Esophagus squamous epithelium (tissue), 5 donors: ENCODE data around the gene THBS2. TPM values are rescaled to one million over a fixed set of nuclear protein-coding genes. Genes with fewer than 3 reads are reported as not detected.
A peak's percentile ranks its signal among the peaks of the same experiment; 100 is the strongest.

Experiments
- DNase-seq: peaks from one replicate; lab custom pipeline; 2025; lab: John Stamatoyannopoulos, UW
- H3K27ac ChIP-seq, 4 donors: fragments of 200-600 bp; sonication (generic); one replicate each; pipeline ENCODE4 v1.5.1; 2016 to 2019; ENCODE audit warnings: mild to moderate bottlenecking in 1 of 4
- H3K27me3 ChIP-seq, 4 donors: fragments of 200-600 bp; sonication (generic); 1 replicate in 3 of 4; 2 replicates in 1 of 4; pipeline versions ENCODE4 v1.5.1 to v1.6.0; 2017 to 2021; ENCODE audit warnings: antibody characterized with exemption in 1 of 4
- H3K36me3 ChIP-seq, 3 donors: fragments of 200-600 bp; sonication (generic); one replicate each; pipeline ENCODE4 v1.5.1; 2016 to 2019
- H3K4me1 ChIP-seq, 3 donors: fragments of 200-600 bp; sonication (generic); one replicate each; pipeline ENCODE4 v1.5.1; 2017 to 2019
- H3K4me3 ChIP-seq, 4 donors: fragments of 200-600 bp; sonication (generic); 1 replicate in 3 of 4; 2 replicates in 1 of 4; pipeline ENCODE4 v1.5.1; 2016 to 2019; ENCODE audit warnings: mild to moderate bottlenecking in 2 of 4, moderate library complexity in 1 of 4
- H3K9me3 ChIP-seq, 3 donors: fragments of 200-600 bp; sonication (generic); one replicate each; pipeline ENCODE4 v1.5.1; 2016 to 2019
- POLR2A ChIP-seq, 4 donors: fragments of 450-650 bp; IDR thresholded peaks; one replicate each; pipeline ENCODE4 v1.6.1; 2017; ENCODE audit warnings: antibody characterized with exemption in 4 of 4, mild to moderate bottlenecking in 4 of 4, moderate library complexity in 3 of 4
- WGBS, 2 donors: methylation state at CpG; one replicate each; pipeline ENCODE4 v1.1.5; 2018; 5-methylcytosine and 5-hydroxymethylcytosine counted together
- intact Hi-C: fragments of 100-400 bp; cut with DNase I; formaldehyde crosslinking; loops from one replicate; pipeline ENCODE4 v1.15.0; 2022
- total RNA-seq, 4 donors: library from RNA; depleted of rRNA; stranded (reverse); fragments of >200 nt; gene quantifications; one replicate each; pipeline ENCODE4 v1.1.0, GENCODE V29; 2016
- TF ChIP-seq, protein P1 (sequence below), 6 experiments: fragments of 450-650 bp in 4 of 6; fragments of 200-600 bp in 2 of 6; sonication (generic) in 2 of 6; IDR thresholded peaks; one replicate each; pipeline ENCODE4 v1.5.1; 2016 to 2019; ENCODE audit warnings: antibody characterized with exemption in 6 of 6, mild to moderate bottlenecking in 4 of 6, moderate library complexity in 4 of 6
- donor health status: DM: yes; HTN: yes; CAD: no.

THBS2 gene
- total RNA-seq, 4 donors from 2014 or later = 4.3 to 35.7 (median 25.5) TPM

DNA sequence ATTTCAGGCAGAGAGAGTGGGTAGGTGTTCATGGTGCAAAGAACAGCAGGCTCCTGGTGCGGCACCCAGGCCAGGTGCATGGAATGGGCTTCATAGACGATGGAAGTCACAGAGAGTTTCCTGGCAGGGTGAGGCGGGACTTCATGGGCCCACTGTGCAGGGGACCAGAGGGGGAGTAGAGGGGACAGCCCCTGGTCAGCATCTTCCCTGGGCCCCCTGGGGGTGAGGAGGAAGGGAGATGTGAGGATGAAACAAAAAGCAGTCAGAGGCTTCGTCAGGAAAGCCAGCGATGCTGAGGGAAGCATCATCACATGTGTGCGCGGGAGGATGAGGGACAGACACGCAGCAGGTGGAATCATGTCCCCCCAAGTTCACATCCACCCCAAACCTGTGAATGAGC, 2.4 kb upstream of the THBS2 start:
- H3K27me3 ChIP-seq = peaks cover 0 to 48% (median 0%) of the 10 kb centered on the region in 4 donors
- H3K36me3 ChIP-seq = no peaks in the 10 kb centered on the region
- no peak for TF ChIP-seq POLR2A (IDR thresholded peaks at IDR 0.05)
- TF ChIP-seq, protein P1, sequence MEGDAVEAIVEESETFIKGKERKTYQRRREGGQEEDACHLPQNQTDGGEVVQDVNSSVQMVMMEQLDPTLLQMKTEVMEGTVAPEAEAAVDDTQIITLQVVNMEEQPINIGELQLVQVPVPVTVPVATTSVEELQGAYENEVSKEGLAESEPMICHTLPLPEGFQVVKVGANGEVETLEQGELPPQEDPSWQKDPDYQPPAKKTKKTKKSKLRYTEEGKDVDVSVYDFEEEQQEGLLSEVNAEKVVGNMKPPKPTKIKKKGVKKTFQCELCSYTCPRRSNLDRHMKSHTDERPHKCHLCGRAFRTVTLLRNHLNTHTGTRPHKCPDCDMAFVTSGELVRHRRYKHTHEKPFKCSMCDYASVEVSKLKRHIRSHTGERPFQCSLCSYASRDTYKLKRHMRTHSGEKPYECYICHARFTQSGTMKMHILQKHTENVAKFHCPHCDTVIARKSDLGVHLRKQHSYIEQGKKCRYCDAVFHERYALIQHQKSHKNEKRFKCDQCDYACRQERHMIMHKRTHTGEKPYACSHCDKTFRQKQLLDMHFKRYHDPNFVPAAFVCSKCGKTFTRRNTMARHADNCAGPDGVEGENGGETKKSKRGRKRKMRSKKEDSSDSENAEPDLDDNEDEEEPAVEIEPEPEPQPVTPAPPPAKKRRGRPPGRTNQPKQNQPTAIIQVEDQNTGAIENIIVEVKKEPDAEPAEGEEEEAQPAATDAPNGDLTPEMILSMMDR (IDR thresholded peaks at IDR 0.05) = no peak
- 93 to 95% methylated on average over 7 to 8 of the region's 8 CpGs for WGBS, 2 donors
- H3K9me3 ChIP-seq = no peaks in the 10 kb centered on the region
- H3K4me1 ChIP-seq = peaks cover 0 to 42% (median 12%) of the 10 kb centered on the region in 3 donors
- no peak for DNase-seq
- intact Hi-C loops = no loop called here
- no peak overlapping the region for H3K4me3 ChIP-seq
- H3K27ac ChIP-seq = no peak overlapping the region

DNA sequence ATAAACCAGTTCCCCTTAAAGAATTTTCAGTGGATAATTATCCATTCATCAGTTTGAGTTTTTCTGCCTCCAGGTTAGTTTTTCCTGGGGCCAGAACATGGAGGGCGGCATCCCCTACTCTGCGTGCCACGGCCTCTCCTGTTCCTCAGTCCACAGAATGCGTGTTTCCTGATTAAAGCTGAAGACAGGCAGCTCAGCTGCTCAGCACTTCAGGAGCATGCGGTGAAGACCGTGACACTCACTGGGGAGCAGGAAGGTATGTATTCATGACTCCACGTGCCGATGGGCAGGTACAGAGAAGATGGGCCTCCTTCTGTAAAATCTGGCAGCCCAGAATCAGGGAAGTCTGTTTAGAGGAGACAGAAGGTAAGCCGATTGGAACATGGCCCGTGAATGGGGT, 2.0 kb upstream of the THBS2 start:
- Histone ChIP-seq H3K4me3 (no peak overlapping the region), H3K27ac (no peak overlapping the region), H3K4me1 (peaks cover 0 to 46% (median 12%) of the 10 kb centered on the region in 3 donors), H3K36me3 (no peaks in the 10 kb centered on the region), H3K9me3 (no peaks in the 10 kb centered on the region), H3K27me3 (peaks cover 0 to 48% (median 0%) of the 10 kb centered on the region in 4 donors)
- 69 to 80% methylated on average over 7 of the region's 10 CpGs for WGBS, 2 donors
- intact Hi-C loops = no loop called here
- TF ChIP-seq, protein P1 (IDR thresholded peaks at IDR 0.05) = no peak
- no peak for TF ChIP-seq POLR2A (IDR thresholded peaks at IDR 0.05)
- DNase-seq = no peak

DNA sequence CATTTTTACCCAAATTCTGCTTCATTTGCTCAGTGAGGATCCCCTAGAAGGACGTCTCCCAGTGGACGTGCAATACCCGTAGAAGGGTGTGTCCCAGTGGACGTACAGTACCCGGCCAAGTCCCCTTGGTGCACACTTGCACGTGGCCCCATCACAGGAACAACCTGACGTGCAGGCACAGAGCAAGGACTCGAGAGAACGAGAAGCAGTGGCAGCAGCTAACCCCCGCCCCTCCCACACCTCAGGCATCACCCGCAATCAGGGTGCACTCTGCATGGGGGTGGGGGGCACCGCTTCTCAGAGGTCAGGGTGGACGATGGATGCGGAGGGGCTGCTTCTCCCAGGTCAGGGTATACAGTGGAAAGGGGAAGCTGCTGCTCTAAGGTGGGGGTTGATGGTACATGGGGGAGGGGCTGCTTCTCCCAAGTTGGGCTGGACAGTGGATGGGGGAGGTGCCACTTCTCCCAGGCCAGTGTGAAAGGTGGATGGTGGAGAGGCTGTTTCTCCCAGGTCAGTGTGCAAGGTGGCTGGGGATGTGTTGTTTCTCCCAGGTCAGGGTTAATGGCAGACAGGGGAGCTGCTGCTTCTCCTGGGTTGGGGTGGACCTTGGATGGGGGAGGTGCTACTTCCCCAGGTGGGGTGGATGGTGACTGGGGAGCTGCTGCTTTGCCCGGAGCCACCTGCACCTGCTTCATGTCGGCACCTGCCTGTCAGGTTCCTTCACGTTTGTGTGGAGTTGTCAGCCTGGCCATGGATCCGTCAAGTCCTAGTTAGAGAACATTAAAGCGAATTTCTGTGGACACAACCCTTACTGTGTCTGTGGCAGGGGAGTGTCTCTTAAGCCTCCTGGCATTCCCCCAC, 1.0 kb upstream of the THBS2 start:
- Histone ChIP-seq H3K9me3 (no peaks in the 10 kb centered on the region), H3K36me3 (no peaks in the 10 kb centered on the region), H3K27me3 (peaks cover 0 to 48% (median 0%) of the 10 kb centered on the region in 4 donors), H3K27ac (peak overlapping the region in 2 of 4 donors; percentile 39 to 65), H3K4me1 (peaks cover 0 to 50% (median 12%) of the 10 kb centered on the region in 3 donors), H3K4me3 (no peak overlapping the region)
- WGBS, 2 donors = 9 to 27% methylated on average over 6 to 12 of the region's 19 CpGs
- TF ChIP-seq POLR2A (IDR thresholded peaks at IDR 0.05) = no peak
- TF ChIP-seq, protein P1 (IDR thresholded peaks at IDR 0.05) = no peak
- no peak for DNase-seq
- intact Hi-C loops = no loop called here

DNA sequence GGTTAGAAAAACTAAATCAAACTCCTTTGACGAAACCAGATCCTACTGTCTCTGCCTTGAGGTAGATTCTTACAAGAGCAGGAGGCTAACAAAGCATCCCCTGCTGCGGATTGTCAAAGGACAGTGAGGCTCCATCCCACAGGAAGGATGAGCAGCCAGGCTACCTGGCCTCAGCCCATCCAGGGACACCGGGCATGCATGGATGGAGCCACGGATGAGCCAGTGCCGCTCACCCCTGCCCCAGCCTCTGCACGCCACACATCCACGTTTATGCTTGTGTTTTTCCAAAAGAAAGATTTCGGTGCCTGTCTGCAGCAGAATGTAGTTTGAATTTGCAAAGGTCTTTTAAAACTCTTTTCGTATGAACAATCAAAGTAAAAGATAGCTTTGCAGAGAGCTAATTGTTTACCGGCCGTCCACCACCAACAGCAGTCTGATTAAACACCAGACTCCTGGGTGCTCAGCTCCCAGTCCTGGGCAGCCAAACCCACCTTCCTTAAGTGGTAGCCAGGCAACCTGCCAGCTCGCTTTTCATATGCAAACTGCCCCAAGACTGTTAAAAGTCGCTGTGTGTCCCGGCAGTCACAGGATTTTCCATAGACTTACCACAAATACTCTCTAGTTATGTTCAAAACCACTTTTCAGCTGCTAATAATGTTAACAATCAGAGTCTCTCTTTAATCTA, 999 bp downstream of the THBS2 start:
- Histone ChIP-seq H3K9me3 (no peaks in the 10 kb centered on the region), H3K27ac (peak overlapping the region; percentile 39 to 83 (median 60)), H3K36me3 (peaks cover 0 to 15% (median 0%) of the 10 kb centered on the region in 3 donors), H3K4me3 (peak overlapping the region; percentile 12 to 62 (median 38)), H3K27me3 (peaks cover 0 to 48% (median 0%) of the 10 kb centered on the region in 4 donors), H3K4me1 (peaks cover 0 to 50% (median 12%) of the 10 kb centered on the region in 3 donors)
- 17 to 28% methylated on average over 13 to 14 of the region's 14 CpGs for WGBS, 2 donors
- TF ChIP-seq, protein P1 (IDR thresholded peaks at IDR 0.05) = no peak
- TF ChIP-seq POLR2A (IDR thresholded peaks at IDR 0.05) = no peak
- DNase-seq = no peak
- intact Hi-C loops = no loop called here
